ENCODE measurements around the gene BLTP3B. TPM values are rescaled to one million over a fixed set of nuclear protein-coding genes. Genes with fewer than 3 reads are reported as not detected.

The BLTP3B gene
- total and polyA plus RNA-seq, 2 of the 13 experiments (the other 11 are each of a cell fraction or from before 2014, with no cell fraction given), result 15.6 to 24.4 TPM

DNA sequence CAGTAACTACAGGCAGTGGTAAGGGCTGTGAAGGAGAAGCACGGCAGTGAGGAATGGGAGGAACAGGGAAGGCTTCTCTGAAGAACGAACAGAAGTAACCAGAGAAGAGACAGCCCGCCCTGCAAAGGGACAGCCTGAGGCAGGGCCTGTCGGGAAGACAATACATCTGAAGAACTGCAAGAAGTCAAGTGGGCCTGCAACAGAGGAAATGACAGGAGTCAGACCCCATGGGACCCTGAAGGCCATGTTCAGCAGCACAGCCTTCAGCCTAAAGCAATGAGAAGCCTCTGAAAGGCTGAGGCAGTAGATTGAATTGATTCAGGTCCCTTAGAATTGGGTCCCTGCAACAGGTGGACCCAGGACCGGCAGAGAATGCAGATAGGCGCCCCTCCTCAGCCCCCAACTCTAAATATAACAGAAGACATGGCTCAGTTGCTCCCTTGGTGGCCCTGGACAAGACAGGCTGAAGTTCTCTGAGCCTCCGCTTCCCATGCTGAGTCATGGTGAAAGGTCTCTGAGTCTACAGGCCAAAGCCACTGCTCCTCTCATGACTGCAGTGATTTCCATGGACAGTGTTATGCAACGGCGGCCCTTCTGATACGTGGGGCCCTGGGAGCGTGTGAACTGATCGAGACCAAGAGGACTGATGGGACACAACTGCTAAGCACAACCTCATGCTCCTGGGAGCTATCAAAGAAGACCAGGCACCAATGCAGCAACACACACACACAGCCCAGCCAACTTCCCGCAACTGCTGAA lies 47.1 kb upstream of the BLTP3B start:
- CTCF ChIA-PET (ENCODE audit: low intra/inter-chr PET ratio, low total read pairs), result no interaction called here
- POLR2A ChIA-PET, result no interaction called here
- TF ChIP-seq NFE2L2 (IDR thresholded peaks at IDR 0.05; ENCODE audit: low read length) (peak; percentile 64), GATAD1 (CRISPR knock-in tag; IDR thresholded peaks at IDR 0.05) (no peak), NR2F1 (CRISPR knock-in tag; IDR thresholded peaks at IDR 0.05) (no peak), ZNF605 (CRISPR knock-in tag; IDR thresholded peaks at IDR 0.05) (no peak), ZNF816 (CRISPR knock-in tag; IDR thresholded peaks at IDR 0.05; ENCODE audit: borderline replicate concordance) (no peak), ZNF570 (CRISPR knock-in tag; IDR thresholded peaks at IDR 0.05; ENCODE audit: borderline replicate concordance) (no peak), SSRP1 (CRISPR knock-in tag; IDR thresholded peaks at IDR 0.05) (no peak), GFI1 (CRISPR knock-in tag; IDR thresholded peaks at IDR 0.05; ENCODE audit: borderline replicate concordance) (0 out of 2 replicates have a peak, but pooled peaks have one; percentile 40), ZNF263 (CRISPR knock-in tag; IDR thresholded peaks at IDR 0.05) (no peak), ZNF777 (CRISPR knock-in tag; IDR thresholded peaks at IDR 0.05) (no peak), ZBTB38 (CRISPR knock-in tag; IDR thresholded peaks at IDR 0.05) (peak; percentile 48; the same call in 1 of the 2 replicates), RXRA (CRISPR knock-in tag; IDR thresholded peaks at IDR 0.05) (0 out of 2 replicates have a peak, but pooled peaks have one; percentile 21), PCBP2 (optimal IDR thresholded peaks at IDR 0.05; ENCODE audit: low read depth, low read length, poor library complexity, severe bottlenecking) (no peak), ZNF205 (CRISPR knock-in tag; IDR thresholded peaks at IDR 0.05) (no peak)
- TF ChIP-seq, protein P1, sequence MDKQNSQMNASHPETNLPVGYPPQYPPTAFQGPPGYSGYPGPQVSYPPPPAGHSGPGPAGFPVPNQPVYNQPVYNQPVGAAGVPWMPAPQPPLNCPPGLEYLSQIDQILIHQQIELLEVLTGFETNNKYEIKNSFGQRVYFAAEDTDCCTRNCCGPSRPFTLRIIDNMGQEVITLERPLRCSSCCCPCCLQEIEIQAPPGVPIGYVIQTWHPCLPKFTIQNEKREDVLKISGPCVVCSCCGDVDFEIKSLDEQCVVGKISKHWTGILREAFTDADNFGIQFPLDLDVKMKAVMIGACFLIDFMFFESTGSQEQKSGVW (CRISPR knock-in tag; IDR thresholded peaks at IDR 0.05; ENCODE audit: borderline replicate concordance), result no peak
- TF ChIP-seq, protein P2, sequence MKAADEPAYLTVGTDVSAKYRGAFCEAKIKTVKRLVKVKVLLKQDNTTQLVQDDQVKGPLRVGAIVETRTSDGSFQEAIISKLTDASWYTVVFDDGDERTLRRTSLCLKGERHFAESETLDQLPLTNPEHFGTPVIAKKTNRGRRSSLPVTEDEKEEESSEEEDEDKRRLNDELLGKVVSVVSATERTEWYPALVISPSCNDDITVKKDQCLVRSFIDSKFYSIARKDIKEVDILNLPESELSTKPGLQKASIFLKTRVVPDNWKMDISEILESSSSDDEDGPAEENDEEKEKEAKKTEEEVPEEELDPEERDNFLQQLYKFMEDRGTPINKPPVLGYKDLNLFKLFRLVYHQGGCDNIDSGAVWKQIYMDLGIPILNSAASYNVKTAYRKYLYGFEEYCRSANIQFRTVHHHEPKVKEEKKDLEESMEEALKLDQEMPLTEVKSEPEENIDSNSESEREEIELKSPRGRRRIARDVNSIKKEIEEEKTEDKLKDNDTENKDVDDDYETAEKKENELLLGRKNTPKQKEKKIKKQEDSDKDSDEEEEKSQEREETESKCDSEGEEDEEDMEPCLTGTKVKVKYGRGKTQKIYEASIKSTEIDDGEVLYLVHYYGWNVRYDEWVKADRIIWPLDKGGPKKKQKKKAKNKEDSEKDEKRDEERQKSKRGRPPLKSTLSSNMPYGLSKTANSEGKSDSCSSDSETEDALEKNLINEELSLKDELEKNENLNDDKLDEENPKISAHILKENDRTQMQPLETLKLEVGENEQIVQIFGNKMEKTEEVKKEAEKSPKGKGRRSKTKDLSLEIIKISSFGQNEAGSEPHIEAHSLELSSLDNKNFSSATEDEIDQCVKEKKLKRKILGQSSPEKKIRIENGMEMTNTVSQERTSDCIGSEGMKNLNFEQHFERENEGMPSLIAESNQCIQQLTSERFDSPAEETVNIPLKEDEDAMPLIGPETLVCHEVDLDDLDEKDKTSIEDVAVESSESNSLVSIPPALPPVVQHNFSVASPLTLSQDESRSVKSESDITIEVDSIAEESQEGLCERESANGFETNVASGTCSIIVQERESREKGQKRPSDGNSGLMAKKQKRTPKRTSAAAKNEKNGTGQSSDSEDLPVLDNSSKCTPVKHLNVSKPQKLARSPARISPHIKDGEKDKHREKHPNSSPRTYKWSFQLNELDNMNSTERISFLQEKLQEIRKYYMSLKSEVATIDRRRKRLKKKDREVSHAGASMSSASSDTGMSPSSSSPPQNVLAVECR (CRISPR knock-in tag; IDR thresholded peaks at IDR 0.05; ENCODE audit: borderline replicate concordance), result no peak
- TF ChIP-seq, protein P3, sequence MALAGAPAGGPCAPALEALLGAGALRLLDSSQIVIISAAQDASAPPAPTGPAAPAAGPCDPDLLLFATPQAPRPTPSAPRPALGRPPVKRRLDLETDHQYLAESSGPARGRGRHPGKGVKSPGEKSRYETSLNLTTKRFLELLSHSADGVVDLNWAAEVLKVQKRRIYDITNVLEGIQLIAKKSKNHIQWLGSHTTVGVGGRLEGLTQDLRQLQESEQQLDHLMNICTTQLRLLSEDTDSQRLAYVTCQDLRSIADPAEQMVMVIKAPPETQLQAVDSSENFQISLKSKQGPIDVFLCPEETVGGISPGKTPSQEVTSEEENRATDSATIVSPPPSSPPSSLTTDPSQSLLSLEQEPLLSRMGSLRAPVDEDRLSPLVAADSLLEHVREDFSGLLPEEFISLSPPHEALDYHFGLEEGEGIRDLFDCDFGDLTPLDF (CRISPR knock-in tag; IDR thresholded peaks at IDR 0.05), result no peak
- TF ChIP-seq, protein P4, sequence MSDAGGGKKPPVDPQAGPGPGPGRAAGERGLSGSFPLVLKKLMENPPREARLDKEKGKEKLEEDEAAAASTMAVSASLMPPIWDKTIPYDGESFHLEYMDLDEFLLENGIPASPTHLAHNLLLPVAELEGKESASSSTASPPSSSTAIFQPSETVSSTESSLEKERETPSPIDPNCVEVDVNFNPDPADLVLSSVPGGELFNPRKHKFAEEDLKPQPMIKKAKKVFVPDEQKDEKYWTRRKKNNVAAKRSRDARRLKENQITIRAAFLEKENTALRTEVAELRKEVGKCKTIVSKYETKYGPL (CRISPR knock-in tag; IDR thresholded peaks at IDR 0.05), result peak; percentile 26; the same call in 1 of the 2 replicates

More for the DNA sequence above, 47.1 kb upstream of the BLTP3B start:
- Histone ChIP-seq H3K4me2 (ENCODE audit: low read depth, low read length) (no peak overlapping the region), H4K20me1 (ENCODE audit: insufficient read depth, low read length) (no peaks in the 10 kb centered on the region), H3K4me3 (replicated peaks in 1 of 3; ENCODE audit: insufficient read depth in 1 of 3, low read depth in 2 of 3, low read length in 3 of 3) (no peak overlapping the region), H3K27me3 (ENCODE audit: control insufficient read depth in 1 of 2, insufficient read depth in 2 of 2, low read length in 2 of 2) (no peaks in the 10 kb centered on the region), H3K9ac (ENCODE audit: insufficient read depth, low read depth, low read length) (no peak overlapping the region), H2AFZ (ENCODE audit: low read length) (no peak overlapping the region), H3K27ac (ENCODE audit: extremely low read length, insufficient read depth, low read length) (no peak overlapping the region), H3K79me2 (ENCODE audit: insufficient read depth, low read length) (no peaks in the 10 kb centered on the region), H3K9me3 (ENCODE audit: low read length) (no peaks in the 10 kb centered on the region), H3K4me1 (ENCODE audit: insufficient read depth, low read length) (peaks cover 14% of the 10 kb centered on the region), H3K36me3 (replicated peaks in 1 of 2; ENCODE audit: control insufficient read depth in 1 of 2, insufficient read depth in 2 of 2, low read length in 2 of 2) (peaks cover 3 to 28% of the 10 kb centered on the region in 2 experiments; a peak in 4 of 5 replicates)
- WGBS (ENCODE audit: low lambda C conversion rate), result 97% methylated on average over 7 of the region's 13 CpGs
- no TSS peak for BruUV-seq (replicated peaks)
- in situ Hi-C loops (cut with HindIII; ENCODE audit: extremely low pct_ligation_motif_present, low pct_unique_long_range_greater_than_20kb), result no loop called here
- peak; percentile 38; the same call in 2 of the 3 replicates for ATAC-seq
- no peak for DNase-seq (ENCODE audit: low spot score)
- no peak for FAIRE-seq
- intact Hi-C loops (cut with micrococcal nuclease; ENCODE audit: unreplicated experiment), result no loop called here

Data from HepG2 (cell line).